HEK293T (cell line): ENCODE data around the gene GNB5.

ENCODE experiments used
- BHLHE40 ChIP-seq: fragments of 450-650 bp; IDR thresholded peaks from 2 replicates; pipeline ENCODE4 v1.6.1; 2016; ENCODE audit warnings: mild to moderate bottlenecking, moderate library complexity, borderline replicate concordance
- ELF4 ChIP-seq: fragments of 450-650 bp; IDR thresholded peaks from 2 replicates; pipeline ENCODE4 v1.6.1; 2017; ENCODE audit warnings: antibody characterized with exemption
- FOXA1 ChIP-seq: fragments of 450-650 bp; IDR thresholded peaks from 2 replicates; pipeline ENCODE4 v1.6.1; 2016; ENCODE audit warnings: mild to moderate bottlenecking
- HDGF ChIP-seq: fragments of 450-650 bp; IDR thresholded peaks from 2 replicates; pipeline ENCODE4 v1.6.1; 2017; ENCODE audit warnings: antibody characterized with exemption, borderline replicate concordance
- LEF1 ChIP-seq: fragments of 450-650 bp; IDR thresholded peaks from 2 replicates; pipeline ENCODE4 v1.6.1; 2017; ENCODE audit warnings: mild to moderate bottlenecking, borderline replicate concordance
- NFRKB ChIP-seq: fragments of 450-650 bp; IDR thresholded peaks from 2 replicates; pipeline ENCODE4 v1.6.1; 2016; ENCODE audit warnings: mild to moderate bottlenecking, moderate library complexity
- PKNOX1 ChIP-seq: fragments of 450-650 bp; IDR thresholded peaks from 2 replicates; pipeline ENCODE4 v1.6.1; 2016
- SP1 ChIP-seq: fragments of 450-650 bp; IDR thresholded peaks from 2 replicates; pipeline ENCODE4 v1.6.1; 2017
- SUZ12 ChIP-seq: fragments of 450-650 bp; IDR thresholded peaks from 2 replicates; pipeline ENCODE4 v1.6.1; 2016; ENCODE audit warnings: mild to moderate bottlenecking
- TARDBP ChIP-seq: fragments of 450-650 bp; IDR thresholded peaks from 2 replicates; pipeline ENCODE4 v1.6.1; 2016
- ZNF384 ChIP-seq: fragments of 450-650 bp; IDR thresholded peaks from 2 replicates; pipeline ENCODE4 v1.6.1; 2016

GRCh38 chr15:52179278-52180195, 11.7 kb downstream of the GNB5 start:
- TF ChIP-seq ELF4, result no peak
- no peak for TF ChIP-seq SUZ12
- TF ChIP-seq TARDBP, result no peak
- TF ChIP-seq LEF1, result no peak
- no peak for TF ChIP-seq SP1
- no peak for TF ChIP-seq ZNF384
- TF ChIP-seq NFRKB, result no peak
- no peak for TF ChIP-seq HDGF
- no peak for TF ChIP-seq FOXA1
- no peak for TF ChIP-seq PKNOX1
- TF ChIP-seq BHLHE40, result no peak
